Measurements from ENCODE around the gene ERN2.

GRCh38 chr16:23699100-23699499 lies 13.9 kb downstream of the ERN2 start:
- TF ChIP-seq, protein P1, sequence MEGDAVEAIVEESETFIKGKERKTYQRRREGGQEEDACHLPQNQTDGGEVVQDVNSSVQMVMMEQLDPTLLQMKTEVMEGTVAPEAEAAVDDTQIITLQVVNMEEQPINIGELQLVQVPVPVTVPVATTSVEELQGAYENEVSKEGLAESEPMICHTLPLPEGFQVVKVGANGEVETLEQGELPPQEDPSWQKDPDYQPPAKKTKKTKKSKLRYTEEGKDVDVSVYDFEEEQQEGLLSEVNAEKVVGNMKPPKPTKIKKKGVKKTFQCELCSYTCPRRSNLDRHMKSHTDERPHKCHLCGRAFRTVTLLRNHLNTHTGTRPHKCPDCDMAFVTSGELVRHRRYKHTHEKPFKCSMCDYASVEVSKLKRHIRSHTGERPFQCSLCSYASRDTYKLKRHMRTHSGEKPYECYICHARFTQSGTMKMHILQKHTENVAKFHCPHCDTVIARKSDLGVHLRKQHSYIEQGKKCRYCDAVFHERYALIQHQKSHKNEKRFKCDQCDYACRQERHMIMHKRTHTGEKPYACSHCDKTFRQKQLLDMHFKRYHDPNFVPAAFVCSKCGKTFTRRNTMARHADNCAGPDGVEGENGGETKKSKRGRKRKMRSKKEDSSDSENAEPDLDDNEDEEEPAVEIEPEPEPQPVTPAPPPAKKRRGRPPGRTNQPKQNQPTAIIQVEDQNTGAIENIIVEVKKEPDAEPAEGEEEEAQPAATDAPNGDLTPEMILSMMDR (IDR thresholded peaks at IDR 0.05), result no peak
- no peak for TF ChIP-seq EZH2 (IDR thresholded peaks at IDR 0.05)
- TF ChIP-seq EZH2phosphoT487 (IDR thresholded peaks at IDR 0.05), result no peak

Data from neural progenitor cell (in vitro differentiated cells).